ENCODE data around the gene CCNDBP1. TPM values are rescaled to one million over a fixed set of nuclear protein-coding genes. Genes with fewer than 3 reads are reported as not detected.

The CCNDBP1 gene
- total RNA-seq, 4 donors from 2014 or later: 44.9 to 87.2 (median 69.6) TPM

- H3K36me3 ChIP-seq: no peaks in the 10 kb centered on the region
- no peaks in the 10 kb centered on the region for H3K4me1 ChIP-seq
- 84% methylated on average over 4 of the region's 6 CpGs for WGBS
- no peak overlapping the region for H3K4me3 ChIP-seq
- TF ChIP-seq POLR2AphosphoS5 (IDR thresholded peaks at IDR 0.05): no peak
- no peak for TF ChIP-seq EP300 (IDR thresholded peaks at IDR 0.05)
- TF ChIP-seq CTCF (IDR thresholded peaks at IDR 0.05): no peak
- no peak for TF ChIP-seq POLR2A (IDR thresholded peaks at IDR 0.05; ENCODE audit: low read depth)
- peaks cover 0 to 19% (median 0%) of the 10 kb centered on the region in 4 donors for H3K27me3 ChIP-seq
- H3K9me3 ChIP-seq: no peaks in the 10 kb centered on the region
- intact Hi-C loops (cut with DNase I): no loop called here
- H3K27ac ChIP-seq (replicated peaks in 1 of 4): no peak overlapping the region
- no peak for DNase-seq (ENCODE audit: extremely low spot score)
Measured at GRCh38 chr15:43214592-43215295, 29.5 kb downstream of the CCNDBP1 start.

GRCh38 chr15:43215961-43216360 lies 30.8 kb downstream of the CCNDBP1 start:
- Histone ChIP-seq H3K4me3 (no peak overlapping the region), H3K27ac (replicated peaks in 1 of 4) (no peak overlapping the region), H3K4me1 (no peaks in the 10 kb centered on the region), H3K36me3 (no peaks in the 10 kb centered on the region), H3K27me3 (peaks cover 0 to 10% (median 0%) of the 10 kb centered on the region in 4 donors), H3K9me3 (no peaks in the 10 kb centered on the region)
- intact Hi-C loops (cut with DNase I): no loop called here
- no peak for DNase-seq (ENCODE audit: extremely low spot score)
- TF ChIP-seq POLR2A (IDR thresholded peaks at IDR 0.05; ENCODE audit: low read depth) (no peak), POLR2AphosphoS5 (IDR thresholded peaks at IDR 0.05) (no peak), EP300 (IDR thresholded peaks at IDR 0.05) (no peak), CTCF (IDR thresholded peaks at IDR 0.05) (no peak)
- WGBS: 81% methylated on average over 7 of the region's 7 CpGs

- intact Hi-C loops (cut with DNase I): no loop called here
- DNase-seq (ENCODE audit: extremely low spot score): no peak
Measured at GRCh38 chr15:43218908-43219706, 33.9 kb downstream of the CCNDBP1 start.

More at GRCh38 chr15:43218908-43219706, 33.9 kb downstream of the CCNDBP1 start:
- TF ChIP-seq CTCF (IDR thresholded peaks at IDR 0.05): peak in 1 of 3 experiments; percentile 5
- TF ChIP-seq POLR2AphosphoS5 (IDR thresholded peaks at IDR 0.05): no peak
- no peak for TF ChIP-seq EP300 (IDR thresholded peaks at IDR 0.05)
- TF ChIP-seq POLR2A (IDR thresholded peaks at IDR 0.05; ENCODE audit: low read depth): no peak
- Histone ChIP-seq H3K36me3 (no peaks in the 10 kb centered on the region), H3K4me3 (no peak overlapping the region), H3K4me1 (no peaks in the 10 kb centered on the region), H3K27ac (replicated peaks in 1 of 4) (no peak overlapping the region), H3K27me3 (peaks cover 0 to 10% (median 0%) of the 10 kb centered on the region in 4 donors), H3K9me3 (no peaks in the 10 kb centered on the region)
- 38% methylated on average over 13 of the region's 13 CpGs for WGBS
